DOHH2 (cell line): ENCODE data around the gene RPRD1A.

Source experiments
- CTCF ChIP-seq: fragments of 200-600 bp; sonication (generic); IDR thresholded peaks from one replicate; pipeline ENCODE4 v1.5.1; 2014; ENCODE audit warnings: antibody characterized with exemption, mild to moderate bottlenecking, low read depth, low read length; ENCODE audit not compliant: poor library complexity, severe bottlenecking
- EZH2phosphoT487 ChIP-seq: fragments of 200-600 bp; sonication (generic); IDR thresholded peaks from 2 replicates; pipeline ENCODE4 v1.6.1; 2017; ENCODE audit warnings: borderline replicate concordance, mild to moderate bottlenecking, antibody characterized with exemption, low read length, moderate library complexity, mixed read lengths

- TF ChIP-seq CTCF = no peak
- TF ChIP-seq EZH2phosphoT487 = no peak
These were observed 111.1 kb downstream of the RPRD1A start for GRCh38 chr18:35956226-35956625.
